GM12872 (cell line): ENCODE data around the gene DNAJB11.

Source experiments
- TF ChIP-seq, protein P1 (sequence below): IDR thresholded peaks from 3 replicates; pipeline ENCODE4 v1.5.1; 2011; ENCODE audit warnings: low read depth, mild to moderate bottlenecking, low read length, moderate library complexity; ENCODE audit not compliant: insufficient read depth

DNAJB11 gene

DNA sequence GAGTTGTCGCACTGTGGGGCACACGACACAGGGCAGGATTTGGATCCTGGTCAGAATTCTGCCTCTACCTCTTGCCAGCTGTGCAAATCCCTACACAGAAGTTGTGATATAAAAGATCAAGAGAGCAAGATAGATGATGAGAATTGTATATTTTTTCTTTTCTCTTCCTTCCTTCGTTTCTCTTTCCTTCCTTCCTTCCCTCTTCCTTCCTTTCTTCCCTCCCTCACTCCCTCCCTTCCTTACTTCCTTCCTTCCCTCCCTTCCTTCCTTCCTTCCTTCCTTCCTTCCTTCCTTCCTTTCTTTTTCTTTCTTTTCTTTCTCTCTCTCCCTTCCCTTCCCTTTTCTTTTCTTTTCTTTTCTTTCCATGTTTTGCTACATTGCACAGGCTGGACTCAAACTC is 30.4 kb downstream of the DNAJB11 start:
- TF ChIP-seq, protein P1, sequence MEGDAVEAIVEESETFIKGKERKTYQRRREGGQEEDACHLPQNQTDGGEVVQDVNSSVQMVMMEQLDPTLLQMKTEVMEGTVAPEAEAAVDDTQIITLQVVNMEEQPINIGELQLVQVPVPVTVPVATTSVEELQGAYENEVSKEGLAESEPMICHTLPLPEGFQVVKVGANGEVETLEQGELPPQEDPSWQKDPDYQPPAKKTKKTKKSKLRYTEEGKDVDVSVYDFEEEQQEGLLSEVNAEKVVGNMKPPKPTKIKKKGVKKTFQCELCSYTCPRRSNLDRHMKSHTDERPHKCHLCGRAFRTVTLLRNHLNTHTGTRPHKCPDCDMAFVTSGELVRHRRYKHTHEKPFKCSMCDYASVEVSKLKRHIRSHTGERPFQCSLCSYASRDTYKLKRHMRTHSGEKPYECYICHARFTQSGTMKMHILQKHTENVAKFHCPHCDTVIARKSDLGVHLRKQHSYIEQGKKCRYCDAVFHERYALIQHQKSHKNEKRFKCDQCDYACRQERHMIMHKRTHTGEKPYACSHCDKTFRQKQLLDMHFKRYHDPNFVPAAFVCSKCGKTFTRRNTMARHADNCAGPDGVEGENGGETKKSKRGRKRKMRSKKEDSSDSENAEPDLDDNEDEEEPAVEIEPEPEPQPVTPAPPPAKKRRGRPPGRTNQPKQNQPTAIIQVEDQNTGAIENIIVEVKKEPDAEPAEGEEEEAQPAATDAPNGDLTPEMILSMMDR: no peak

DNA sequence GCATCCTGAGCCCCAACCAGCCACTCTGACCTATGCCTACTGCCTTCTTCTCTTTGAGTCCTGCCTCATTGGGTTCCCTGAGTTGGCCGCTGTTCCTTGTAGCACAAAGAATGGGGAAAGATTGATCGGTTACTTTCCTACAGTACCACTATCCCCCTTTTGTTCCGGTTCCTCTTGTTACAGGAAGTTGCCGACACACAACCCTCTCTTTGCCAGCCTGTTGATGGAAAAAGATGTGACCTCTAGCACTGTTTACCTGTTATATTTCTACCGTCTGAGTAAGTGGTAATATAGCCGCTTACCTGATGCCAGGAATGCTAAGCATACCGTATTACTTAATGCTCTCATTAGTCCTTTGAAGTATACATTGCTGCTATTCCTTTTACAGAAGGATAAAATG is 32.6 kb downstream of the DNAJB11 start:
- TF ChIP-seq, protein P1: no peak

DNA sequence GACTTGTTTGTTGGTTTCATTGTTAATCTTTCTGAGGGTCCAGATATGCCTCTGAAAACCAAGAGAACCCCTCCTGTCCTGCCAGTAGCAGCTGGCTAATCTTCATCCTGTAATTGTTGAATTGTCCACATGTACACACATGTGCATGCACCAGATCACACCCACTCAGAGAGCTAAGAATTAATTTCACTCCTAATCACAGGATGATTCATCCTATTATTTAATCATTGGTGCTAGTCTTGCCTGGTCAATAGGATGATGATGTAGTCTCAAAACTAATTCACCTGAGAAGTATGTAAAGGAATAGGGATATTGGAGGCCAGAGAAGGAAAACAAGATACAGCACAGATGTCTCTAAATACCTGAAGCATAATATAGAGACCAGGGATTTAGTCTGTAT is 34.6 kb downstream of the DNAJB11 start:
- TF ChIP-seq, protein P1: no peak

DNA sequence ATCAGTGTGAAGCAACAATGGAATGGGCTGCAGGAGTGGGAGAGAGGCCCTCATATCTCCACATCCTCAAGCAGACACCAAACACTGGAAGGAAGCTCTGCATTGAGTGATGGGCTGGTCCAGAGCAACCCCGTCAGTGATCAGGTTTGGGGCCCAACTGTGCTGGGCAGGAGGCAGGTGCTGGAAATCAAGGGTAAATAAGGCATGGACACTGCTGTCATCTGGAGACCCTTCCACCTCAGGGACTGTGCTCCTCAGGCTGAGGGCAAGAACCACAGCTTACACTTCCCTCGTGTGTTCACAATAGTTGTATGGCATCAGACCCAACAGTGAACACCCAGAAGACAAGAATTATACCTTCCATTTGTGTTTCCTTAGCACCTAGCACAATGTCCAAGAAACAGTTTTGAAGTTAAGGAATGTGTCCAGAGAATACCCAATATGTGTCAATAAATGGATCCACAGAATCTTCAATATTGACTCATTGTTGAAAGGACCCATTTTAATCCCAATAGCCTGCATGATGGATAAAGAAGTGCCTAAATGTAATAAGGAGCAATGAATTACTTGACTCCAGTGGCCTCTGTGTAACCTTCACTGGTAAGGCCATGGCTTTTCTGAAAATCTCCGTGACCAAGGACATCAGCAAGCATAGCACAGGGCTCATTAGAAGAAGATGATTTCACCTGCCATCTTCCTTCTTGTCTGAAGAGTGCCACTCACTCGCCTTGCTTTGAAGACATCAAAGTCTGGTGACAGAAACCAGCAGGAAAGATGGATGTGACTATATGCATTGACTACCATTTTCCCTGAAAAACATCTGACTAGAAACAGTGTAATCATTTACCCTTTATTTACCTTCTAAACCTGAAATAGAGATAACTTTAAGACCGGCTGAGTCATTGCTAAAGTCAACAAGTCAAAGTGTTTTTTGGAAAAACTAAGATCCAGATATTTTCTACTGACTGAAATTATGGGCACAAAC is 35.3 kb downstream of the DNAJB11 start:
- TF ChIP-seq, protein P1: no peak

DNA sequence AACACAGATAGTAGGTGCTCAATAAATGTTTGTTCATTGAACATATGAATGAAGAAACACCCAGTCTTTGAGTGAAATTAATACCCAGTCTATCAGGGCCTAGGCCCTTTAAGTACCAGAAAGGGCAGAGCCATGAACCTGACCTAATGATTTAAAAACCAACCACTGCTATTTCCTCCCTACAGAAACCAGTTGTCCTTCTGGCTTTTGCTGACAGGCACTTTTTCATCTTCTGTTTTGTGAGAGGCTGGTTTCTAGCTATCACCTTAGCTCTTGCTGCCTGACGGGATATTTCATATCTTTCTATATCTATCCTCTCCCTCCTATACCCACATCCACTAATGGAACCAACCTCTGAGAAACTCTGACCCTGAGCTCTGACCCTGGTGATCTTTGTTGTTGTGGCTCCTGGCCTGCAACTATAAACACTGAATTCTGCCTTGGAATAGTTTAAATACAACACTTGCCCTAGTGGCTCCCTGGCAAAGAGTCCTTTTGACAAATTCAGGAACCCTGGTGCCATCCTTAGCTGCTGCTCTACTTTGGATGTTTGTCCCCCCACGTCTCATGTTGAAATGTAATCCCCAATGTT is 38.2 kb downstream of the DNAJB11 start:
- TF ChIP-seq, protein P1: no peak

DNA sequence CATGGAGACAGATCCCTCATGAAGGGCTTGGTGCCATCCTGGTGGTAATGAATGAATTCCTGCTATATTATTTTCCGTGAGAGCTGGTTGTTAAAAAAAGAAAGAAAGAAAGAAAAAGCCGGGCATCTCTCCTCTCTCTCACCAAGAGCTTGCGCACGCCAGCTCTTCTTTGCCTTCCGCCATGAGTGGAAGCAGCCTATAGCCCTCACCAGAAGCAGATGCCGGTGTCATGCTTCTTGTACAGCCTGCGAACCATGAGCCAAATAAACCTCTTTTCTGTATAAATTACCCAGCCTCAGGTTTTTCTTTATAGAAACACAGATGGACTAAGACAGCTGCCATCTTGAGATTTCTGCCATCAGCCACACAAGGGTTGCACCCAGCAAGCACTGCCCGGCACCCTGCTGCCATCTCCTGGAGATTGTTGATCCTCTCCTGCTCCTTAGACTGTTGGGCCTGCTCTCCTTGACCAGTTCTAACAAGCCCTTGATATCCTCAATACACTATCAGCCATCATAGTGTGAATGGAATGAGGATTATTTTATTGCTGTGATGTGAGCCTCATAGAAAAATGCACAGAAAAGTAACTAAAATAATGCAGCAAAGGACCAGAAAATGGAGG is 38.8 kb downstream of the DNAJB11 start:
- TF ChIP-seq, protein P1: peak; percentile 35; the same call in 1 of the 3 replicates

DNA sequence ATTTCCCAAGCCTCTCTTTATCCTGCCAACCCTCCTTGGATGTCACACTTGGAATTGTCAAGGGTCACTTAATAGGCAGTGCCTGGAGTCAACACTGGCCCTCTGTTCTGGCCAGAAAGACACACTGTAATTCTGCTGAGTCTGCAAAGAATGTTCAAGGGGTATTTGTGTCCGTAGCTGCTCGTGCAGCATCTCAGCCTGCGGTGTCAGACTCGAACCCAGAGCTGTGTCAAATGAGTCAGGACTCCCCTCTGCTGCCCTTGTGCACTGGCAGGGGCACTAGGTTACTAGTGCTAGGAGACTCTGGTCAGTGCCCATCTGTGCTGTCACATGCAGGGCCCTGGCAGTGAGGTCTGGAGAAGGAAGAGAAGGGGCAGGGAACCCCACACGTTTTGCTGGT is 41.5 kb downstream of the DNAJB11 start:
- TF ChIP-seq, protein P1: no peak
